GM08714 (cell line): ENCODE results near the gene PEX14.

Source experiments
- H3K4me3 ChIP-seq: fragments of 200-500 bp; sonication (Bioruptor generic); 2 replicates; pipeline ENCODE4 v1.5.1; 2014; ENCODE audit warnings: mild to moderate bottlenecking, low read length, inconsistent platforms
- ZNF274 ChIP-seq: IDR thresholded peaks from 2 replicates; pipeline ENCODE4 v1.6.1; 2012; ENCODE audit warnings: mild to moderate bottlenecking, low read depth, low read length

PEX14 gene

GRCh38 chr1:10651793-10652192 is 177.0 kb downstream of the PEX14 start:
- no peak overlapping the region for H3K4me3 ChIP-seq
- TF ChIP-seq ZNF274, result no peak

- H3K4me3 ChIP-seq, result no peak overlapping the region
- TF ChIP-seq ZNF274, result no peak
Observed at GRCh38 chr1:10652626-10653025, 177.9 kb downstream of the PEX14 start.

GRCh38 chr1:10653370-10654125 is 178.8 kb downstream of the PEX14 start:
- TF ChIP-seq ZNF274, result no peak

GRCh38 chr1:10655002-10655401 is 180.3 kb downstream of the PEX14 start:
- no peak overlapping the region for H3K4me3 ChIP-seq
- no peak for TF ChIP-seq ZNF274

More at GRCh38 chr1:10653370-10654125, 178.8 kb downstream of the PEX14 start:
- no peak overlapping the region for H3K4me3 ChIP-seq

GRCh38 chr1:10656431-10656830 is 181.7 kb downstream of the PEX14 start:
- H3K4me3 ChIP-seq, result no peak overlapping the region
- no peak for TF ChIP-seq ZNF274

GRCh38 chr1:10657088-10657847 is 182.5 kb downstream of the PEX14 start:
- TF ChIP-seq ZNF274, result no peak
- H3K4me3 ChIP-seq, result no peak overlapping the region

- H3K4me3 ChIP-seq, result no peak overlapping the region
- TF ChIP-seq ZNF274, result no peak
Observed at GRCh38 chr1:10658396-10659066, 183.8 kb downstream of the PEX14 start.

GRCh38 chr1:10659218-10659617 is 184.5 kb downstream of the PEX14 start:
- TF ChIP-seq ZNF274, result no peak
- H3K4me3 ChIP-seq, result no peak overlapping the region

- no peak overlapping the region for H3K4me3 ChIP-seq
- TF ChIP-seq ZNF274, result no peak
Observed at GRCh38 chr1:10659646-10660540, 185.1 kb downstream of the PEX14 start.

GRCh38 chr1:10661453-10661852 is 186.7 kb downstream of the PEX14 start:
- no peak overlapping the region for H3K4me3 ChIP-seq
- no peak for TF ChIP-seq ZNF274

GRCh38 chr1:10662090-10662688 is 187.4 kb downstream of the PEX14 start:
- no peak for TF ChIP-seq ZNF274

GRCh38 chr1:10662824-10663677 is 188.3 kb downstream of the PEX14 start:
- H3K4me3 ChIP-seq, result no peak overlapping the region
- no peak for TF ChIP-seq ZNF274

More at GRCh38 chr1:10662090-10662688, 187.4 kb downstream of the PEX14 start:
- H3K4me3 ChIP-seq, result no peak overlapping the region
